Stimulated activated CD8-positive, alpha-beta memory T cell treated with anti-CD3 and anti-CD28 coated beads, Interleukin-2, amount 100 ng/mL, for 48 hours (primary cell): ENCODE measurements around the gene QRICH1.
A peak's percentile ranks its signal among the peaks of the same experiment; 100 is the strongest.

Experiments
- DNase-seq, 2 donors: peaks; one replicate each; pipeline ENCODE4 v3.0.0-alpha.2; 2020; ENCODE audit warnings: low read depth in 2 of 2

Gene QRICH1

GRCh38 chr3:49119036-49119435 lies 25.2 kb upstream of the QRICH1 start:
- DNase-seq, result no peak

DNA sequence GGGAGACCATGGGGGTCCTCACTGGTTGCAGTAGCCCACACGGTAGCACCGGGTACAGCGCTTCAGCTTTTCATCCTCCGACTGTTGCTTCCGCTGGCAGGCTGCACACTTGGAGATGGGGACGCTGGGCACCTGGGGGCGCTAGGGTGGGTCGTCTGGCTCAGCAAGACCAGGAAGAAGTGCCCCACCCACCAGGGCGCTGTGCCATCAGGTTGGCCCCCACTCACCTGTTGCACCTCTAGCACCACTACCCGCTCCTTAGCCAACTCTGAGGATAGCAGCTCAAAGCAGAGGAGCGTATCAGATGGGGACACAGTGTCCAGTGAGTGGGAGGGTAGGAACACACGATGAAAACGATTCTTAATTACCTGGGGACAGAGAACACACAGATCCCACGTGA lies 18.4 kb upstream of the QRICH1 start:
- no peak for DNase-seq

GRCh38 chr3:49111347-49111746 lies 17.5 kb upstream of the QRICH1 start:
- no peak for DNase-seq

DNA sequence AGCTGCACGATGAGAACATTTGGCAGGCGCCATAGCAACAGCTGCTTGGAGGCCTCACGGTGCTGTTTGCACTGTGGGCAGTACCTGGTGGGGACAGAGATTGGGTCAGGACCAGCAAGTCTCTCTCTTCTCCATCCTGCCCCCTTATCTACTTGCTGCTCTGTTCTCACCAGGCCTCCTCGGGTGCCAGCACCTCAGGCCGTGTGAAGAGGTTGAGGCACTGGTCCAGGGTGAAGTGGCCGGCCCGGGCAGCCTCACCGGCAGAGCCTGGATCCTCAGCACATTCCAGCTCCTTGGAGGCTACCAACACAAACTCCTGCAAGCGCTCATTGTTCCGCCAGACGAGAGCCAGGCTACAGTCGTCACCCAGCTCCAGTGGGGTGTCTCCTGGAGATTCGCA lies 16.9 kb upstream of the QRICH1 start:
- DNase-seq, result no peak

DNA sequence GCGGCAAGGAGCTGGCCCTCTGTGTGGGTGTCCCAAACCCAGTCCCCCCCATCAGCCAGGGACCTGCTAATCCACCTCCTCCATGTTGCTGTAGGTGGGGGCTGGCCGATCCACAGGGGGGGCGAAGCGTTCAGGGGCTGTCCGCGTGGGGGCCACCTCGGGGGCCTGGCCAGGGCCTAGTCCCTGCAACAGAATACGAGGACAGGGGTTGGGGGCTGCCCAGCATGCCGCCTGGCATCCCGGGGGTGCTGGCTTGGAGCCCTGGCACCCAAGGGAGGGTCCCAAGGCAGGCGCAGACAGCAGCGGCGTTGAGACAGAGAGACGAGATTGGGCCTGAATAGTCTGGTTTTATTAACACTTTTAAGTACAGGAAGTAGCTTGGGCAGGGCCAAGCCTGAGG lies 14.5 kb upstream of the QRICH1 start:
- no peak for DNase-seq

DNA sequence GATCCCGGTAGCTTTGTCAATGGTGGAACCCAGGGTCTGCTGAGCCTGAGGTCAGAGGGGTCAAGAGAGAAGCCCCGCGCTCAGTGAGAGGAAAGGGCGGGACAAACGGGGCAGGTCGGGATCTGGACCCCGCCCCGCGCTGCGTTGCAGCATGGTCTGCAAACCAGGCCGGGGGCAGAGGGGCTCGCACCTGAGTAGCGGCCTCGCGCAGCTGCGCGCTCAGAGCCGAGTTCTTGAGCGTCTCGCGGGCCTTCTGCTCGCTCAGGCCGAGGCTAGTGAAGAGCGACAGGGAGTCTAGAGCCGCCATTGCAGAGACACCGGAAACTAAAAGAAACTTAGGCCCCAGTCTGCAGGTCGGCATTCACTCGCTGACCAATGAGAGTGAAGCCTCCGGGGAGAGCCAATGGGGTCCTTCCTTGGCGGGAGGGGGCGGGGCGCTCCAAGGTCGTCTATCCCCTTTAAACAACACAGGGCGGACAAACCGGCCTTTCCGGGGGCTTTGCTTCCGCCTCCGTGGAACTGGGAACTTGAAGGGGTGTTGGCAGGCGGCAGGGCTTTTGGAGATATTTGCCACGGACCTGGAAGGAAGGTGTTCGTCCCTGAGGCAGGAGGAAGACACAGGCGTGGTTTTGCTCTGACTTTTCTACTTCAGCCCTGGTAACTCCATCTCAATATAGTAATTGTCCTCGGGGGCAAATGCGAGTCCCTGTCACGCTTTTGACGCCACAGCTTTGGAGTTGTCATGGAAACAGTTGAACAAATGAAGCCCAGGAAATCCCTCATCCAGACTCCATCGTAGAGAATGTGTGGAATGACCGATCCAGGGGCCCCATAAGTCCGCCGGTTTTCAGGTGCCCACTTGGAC lies 10.8 kb upstream of the QRICH1 start, which contains the start of gene QARS1:
TSS of gene QARS1 (minus strand) at position 331 of the 865 bp plus-strand sequence. CDS start at position 307, 24 bp downstream.
- peak; percentile 84 to 87 for DNase-seq

GRCh38 chr3:49104052-49104426 lies 10.2 kb upstream of the QRICH1 start:
- DNase-seq, result no peak

- no peak for DNase-seq
Observed at GRCh38 chr3:49100046-49100615, 6.3 kb upstream of the QRICH1 start.

GRCh38 chr3:49098910-49099630 lies 5.2 kb upstream of the QRICH1 start:
- no peak for DNase-seq

- DNase-seq, result no peak
Observed at GRCh38 chr3:49098429-49098828, 4.6 kb upstream of the QRICH1 start.

DNA sequence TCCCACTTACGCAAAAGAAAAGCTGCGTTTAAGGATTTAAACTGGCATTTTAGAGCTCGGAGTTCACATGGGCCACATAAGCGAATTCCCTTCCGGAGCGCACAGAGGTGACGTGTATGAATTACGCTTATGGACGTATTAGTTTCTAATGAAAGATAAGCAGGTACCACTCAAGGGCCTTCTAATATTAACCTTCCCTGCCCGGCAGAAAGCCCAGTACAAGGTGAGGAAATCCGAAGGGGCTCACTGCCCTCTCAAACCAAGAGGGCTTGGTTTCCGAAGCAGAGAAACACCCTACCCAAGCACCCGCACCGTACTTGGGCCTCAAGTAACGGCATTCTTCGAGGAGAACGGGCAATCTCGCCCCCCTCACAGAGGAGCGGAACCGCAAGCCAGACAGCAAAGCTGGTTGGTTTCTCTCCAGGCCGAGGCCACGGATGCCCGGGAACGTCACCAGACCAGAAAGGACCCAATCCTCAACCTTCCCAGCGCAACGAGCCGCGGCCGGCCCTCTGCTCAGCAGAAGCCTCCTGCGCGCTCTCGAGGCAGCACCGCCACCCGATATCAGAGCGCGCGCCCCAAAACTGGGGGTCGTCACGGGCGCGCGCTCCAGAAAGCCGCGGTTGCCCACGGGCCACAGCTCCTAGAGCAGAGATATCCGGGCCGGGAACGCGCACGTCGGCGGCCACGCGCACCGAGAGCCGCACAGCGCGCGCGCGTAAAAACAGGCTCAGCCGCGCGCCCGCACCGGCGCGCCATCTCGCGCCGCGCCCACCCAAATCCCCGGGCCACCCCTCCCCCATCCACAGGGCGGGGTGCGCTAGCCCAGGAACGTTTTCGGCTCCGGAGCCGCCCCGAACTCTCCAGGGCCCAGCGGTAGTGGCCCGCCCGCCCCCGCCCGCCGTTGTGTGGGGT lies 676 bp downstream of the QRICH1 start:
- peak; percentile 80 to 82 for DNase-seq

- no peak for DNase-seq
Observed at GRCh38 chr3:49081429-49081828, 12.4 kb downstream of the QRICH1 start.

DNA sequence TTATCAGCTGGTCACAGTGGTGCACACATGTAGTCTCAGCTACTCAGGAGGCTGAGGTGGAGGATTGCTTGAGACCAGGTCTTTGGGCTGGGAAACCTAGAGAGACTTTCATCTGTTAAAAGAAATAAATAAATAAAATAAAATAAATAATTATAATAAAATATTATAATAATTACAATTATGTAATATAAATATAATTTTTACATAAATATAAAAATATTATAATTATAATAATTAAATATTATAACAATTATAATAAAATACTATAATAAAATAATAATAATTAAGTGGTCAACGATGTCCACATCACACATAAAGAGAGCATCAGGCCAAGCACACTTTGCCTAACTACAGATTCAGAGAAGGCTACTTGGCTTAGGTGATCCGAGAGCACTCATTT lies 14.6 kb downstream of the QRICH1 start:
- DNase-seq, result no peak

DNA sequence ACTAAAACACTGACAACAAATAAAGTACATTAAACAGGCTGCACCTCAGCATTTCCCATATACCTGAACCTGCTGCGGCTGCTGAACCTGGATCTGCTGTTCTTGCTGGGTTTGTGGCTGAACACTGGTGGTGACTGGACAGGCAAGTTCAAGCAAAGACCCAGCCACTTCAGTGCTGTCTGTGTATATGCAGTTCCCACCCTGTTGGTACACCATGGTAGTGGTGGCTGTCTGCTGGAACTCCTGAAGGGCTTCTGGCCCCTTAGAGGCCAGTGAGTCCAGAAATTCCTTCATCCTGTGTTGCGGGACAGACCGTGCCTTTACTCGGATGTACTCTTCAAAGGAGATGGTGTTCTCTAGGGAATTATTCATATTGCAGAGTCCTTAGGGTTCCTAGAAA lies 17.2 kb downstream of the QRICH1 start:
- DNase-seq, result no peak

GRCh38 chr3:49076116-49076515 lies 17.8 kb downstream of the QRICH1 start:
- DNase-seq, result no peak

GRCh38 chr3:49058011-49058410 lies 35.9 kb downstream of the QRICH1 start:
- DNase-seq, result no peak

- DNase-seq, result no peak
Observed at GRCh38 chr3:49057268-49057667, 36.6 kb downstream of the QRICH1 start.

DNA sequence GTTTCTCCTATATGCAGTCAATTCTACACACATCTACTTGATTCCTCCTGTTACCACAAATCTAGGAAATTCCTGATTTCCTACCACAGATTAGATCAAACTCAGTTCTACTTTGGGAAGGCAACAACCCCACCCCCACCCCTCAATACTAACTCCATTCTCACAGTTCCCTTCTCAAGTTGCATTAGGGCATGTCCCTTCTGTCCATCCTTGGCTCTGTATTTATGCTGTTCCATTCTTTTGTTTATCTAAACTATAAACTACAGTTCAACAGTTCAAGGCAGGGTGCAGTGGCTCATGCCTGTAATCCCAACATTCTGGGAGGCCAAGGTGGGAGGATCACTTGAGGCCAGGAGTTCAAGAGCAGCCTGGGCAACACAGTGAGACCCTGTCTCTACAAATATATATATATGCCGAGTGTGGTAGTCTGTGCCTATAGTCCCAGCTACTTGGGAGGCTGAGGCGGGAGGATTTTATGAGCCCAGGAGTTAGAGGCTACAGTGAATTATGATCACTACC lies 39.5 kb downstream of the QRICH1 start:
- DNase-seq, result no peak

- no peak for DNase-seq
Observed at GRCh38 chr3:49053543-49053942, 40.3 kb downstream of the QRICH1 start.

DNA sequence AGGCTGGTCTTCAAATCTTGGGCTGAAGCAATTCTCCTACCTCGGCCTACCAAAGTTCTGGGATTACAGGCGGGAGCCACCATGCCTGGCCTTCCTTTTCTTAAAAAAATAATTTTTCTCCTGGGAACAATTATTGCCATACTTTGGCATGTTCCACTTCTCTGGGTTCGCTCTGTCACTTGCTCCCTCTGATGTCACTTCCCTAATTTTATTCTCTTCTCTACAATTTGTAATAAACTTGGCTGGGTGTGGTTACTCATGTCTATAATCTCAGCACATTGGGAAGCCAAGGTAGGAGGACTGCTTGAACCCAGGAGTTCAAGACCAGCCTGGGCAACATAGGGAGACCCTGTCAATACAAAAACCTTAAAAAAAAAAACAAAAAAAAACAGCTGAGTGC lies 58.6 kb downstream of the QRICH1 start:
- no peak for DNase-seq

GRCh38 chr3:49034650-49035049 lies 59.2 kb downstream of the QRICH1 start:
- no peak for DNase-seq
